Measurements from ENCODE around the gene CD248.

GRCh38 chr11:66322732-66323427, 6.0 kb upstream of the CD248 start:
- TF ChIP-seq CTCF (IDR thresholded peaks at IDR 0.05) (no peak), ZFX (IDR thresholded peaks at IDR 0.05; ENCODE audit: borderline replicate concordance) (no peak)
